Retinal pigment epithelial cell (primary cell): Measurements from ENCODE around the gene MTHFD1L.
"Not testable (repeated sequence)": the region's sequence is repeated elsewhere in the genome, so short reads cannot be mapped to it uniquely, and the experiment has no call there.

ENCODE experiments used
- DNase-seq: peaks from one replicate; pipeline ENCODE4 v3.0.0-alpha.2; 2010; ENCODE audit warnings: low read depth
- H3K4me3 ChIP-seq: 2 replicates; pipeline ENCODE4 v1.5.1; 2011; ENCODE audit warnings: mild to moderate bottlenecking, low read length, control low read depth, moderate library complexity
- TF ChIP-seq, protein P1 (sequence below): conservative IDR thresholded peaks from 2 replicates; pipeline ENCODE4 v1.5.1; 2011; ENCODE audit warnings: low read depth, low read length, control low read depth, inconsistent platforms

The MTHFD1L gene

GRCh38 chr6:151038616-151039015 lies 173.1 kb downstream of the MTHFD1L start:
- DNase-seq, result no peak
- TF ChIP-seq, protein P1, sequence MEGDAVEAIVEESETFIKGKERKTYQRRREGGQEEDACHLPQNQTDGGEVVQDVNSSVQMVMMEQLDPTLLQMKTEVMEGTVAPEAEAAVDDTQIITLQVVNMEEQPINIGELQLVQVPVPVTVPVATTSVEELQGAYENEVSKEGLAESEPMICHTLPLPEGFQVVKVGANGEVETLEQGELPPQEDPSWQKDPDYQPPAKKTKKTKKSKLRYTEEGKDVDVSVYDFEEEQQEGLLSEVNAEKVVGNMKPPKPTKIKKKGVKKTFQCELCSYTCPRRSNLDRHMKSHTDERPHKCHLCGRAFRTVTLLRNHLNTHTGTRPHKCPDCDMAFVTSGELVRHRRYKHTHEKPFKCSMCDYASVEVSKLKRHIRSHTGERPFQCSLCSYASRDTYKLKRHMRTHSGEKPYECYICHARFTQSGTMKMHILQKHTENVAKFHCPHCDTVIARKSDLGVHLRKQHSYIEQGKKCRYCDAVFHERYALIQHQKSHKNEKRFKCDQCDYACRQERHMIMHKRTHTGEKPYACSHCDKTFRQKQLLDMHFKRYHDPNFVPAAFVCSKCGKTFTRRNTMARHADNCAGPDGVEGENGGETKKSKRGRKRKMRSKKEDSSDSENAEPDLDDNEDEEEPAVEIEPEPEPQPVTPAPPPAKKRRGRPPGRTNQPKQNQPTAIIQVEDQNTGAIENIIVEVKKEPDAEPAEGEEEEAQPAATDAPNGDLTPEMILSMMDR, result no peak
- H3K4me3 ChIP-seq, result no peak overlapping the region

GRCh38 chr6:151040888-151041521 lies 175.5 kb downstream of the MTHFD1L start:
- DNase-seq, result peak; percentile 59
- not testable (repeated sequence) for H3K4me3 ChIP-seq

GRCh38 chr6:151041686-151042085 lies 176.2 kb downstream of the MTHFD1L start:
- DNase-seq, result no peak

GRCh38 chr6:151042911-151043330 lies 177.4 kb downstream of the MTHFD1L start:
- H3K4me3 ChIP-seq, DNase-seq: not testable (repeated sequence)

More at GRCh38 chr6:151041686-151042085, 176.2 kb downstream of the MTHFD1L start:
- H3K4me3 ChIP-seq, result no peak overlapping the region
- TF ChIP-seq, protein P1, result no peak

DNA sequence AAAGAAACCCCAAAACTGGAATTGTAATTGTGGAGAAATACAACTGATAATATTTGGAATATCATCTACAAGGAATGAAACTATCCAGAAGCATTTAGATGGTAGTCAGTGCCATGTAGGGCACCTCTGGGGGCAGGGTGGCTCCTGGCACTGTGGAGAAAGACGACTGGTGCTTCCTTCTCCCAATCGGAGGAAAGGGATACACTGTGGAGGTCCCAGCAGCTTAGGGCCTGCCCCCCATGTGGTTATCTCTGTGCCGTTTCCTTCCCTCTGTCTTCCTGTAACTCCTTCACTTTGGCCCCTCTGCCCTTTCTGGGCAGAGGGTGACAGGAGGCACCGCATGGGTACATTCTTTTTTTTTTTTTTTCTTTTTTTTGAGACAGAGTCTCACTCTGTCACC lies 178.4 kb downstream of the MTHFD1L start:
- TF ChIP-seq, protein P1, result no peak
- H3K4me3 ChIP-seq, result no peak overlapping the region
- DNase-seq, result no peak

DNA sequence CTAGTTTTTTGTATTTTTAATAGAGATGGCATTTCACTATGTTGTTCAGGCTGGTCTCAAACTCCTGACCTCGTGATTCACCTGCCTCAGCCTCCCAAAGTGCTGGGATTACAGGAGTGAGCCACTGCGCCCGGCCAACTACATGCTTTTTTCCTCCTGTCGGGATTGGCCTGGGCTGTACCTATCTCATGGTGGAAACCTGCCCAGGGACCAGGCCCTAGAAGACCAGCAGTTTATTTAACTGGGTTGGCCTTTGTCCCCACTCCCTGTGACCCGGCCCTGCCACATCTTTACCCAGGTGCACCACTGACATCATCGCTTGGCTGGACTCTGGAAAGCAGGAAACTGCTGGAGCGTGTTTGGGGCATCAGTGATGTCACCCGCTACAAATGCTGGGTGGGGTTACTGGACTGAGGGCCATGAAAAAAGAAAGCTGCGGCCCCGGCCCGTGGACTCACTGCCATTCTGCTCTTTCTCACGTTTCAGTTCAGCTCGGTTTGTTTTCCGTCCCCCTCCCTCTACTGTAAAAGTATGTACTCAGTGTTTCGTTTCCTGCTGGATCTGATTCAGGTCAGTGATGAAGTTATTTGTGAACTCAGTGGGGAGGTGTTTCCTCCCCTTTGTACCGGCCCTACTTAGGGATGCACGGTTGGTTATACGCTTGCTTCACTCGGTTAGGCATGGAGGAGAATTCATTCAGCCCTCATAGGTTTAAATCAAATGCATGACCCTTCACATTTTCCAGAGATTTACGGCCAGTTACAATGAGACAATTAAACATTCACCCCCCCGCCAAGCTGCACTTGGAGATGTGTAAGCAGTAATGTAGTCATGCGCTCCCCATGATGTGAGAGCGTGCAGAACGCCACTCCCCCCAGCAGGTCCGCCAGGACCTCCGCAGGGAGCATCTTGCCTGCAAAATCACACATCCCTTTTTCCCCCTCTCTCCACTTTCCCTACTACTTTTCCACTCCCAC lies 179.3 kb downstream of the MTHFD1L start:
- DNase-seq, result no peak
- TF ChIP-seq, protein P1, result no peak
- no peak overlapping the region for H3K4me3 ChIP-seq

GRCh38 chr6:151045511-151046222 lies 180.2 kb downstream of the MTHFD1L start:
- not testable (repeated sequence) for H3K4me3 ChIP-seq, DNase-seq

DNA sequence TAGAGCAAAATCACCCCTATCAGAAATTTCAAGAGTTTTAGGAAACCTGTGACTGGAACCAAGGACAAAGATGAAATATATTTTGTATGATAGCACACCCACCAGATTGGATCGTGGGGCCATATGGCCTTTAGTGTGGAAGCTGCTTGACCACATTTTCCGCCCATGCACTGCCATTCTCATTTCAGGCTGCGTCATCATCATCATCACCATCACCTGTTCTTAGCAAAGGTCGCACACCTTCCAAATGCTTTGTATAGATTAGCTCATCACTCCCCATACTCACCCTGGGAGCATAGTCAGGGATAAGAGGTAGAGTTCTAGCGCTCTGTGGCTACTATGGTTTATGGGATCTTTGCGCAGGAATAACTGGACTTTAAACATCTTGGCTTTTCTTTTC lies 185.7 kb downstream of the MTHFD1L start:
- TF ChIP-seq, protein P1, result no peak
- no peak for DNase-seq
- no peak overlapping the region for H3K4me3 ChIP-seq
